NCI-H1417 (cell line): ENCODE results near the gene FAP.
A peak's percentile ranks its signal among the peaks of the same experiment; 100 is the strongest.

Source experiments
- DNase-seq, 3 experiments: peaks; one replicate each; lab custom pipeline; 2025; lab: John Stamatoyannopoulos, UW

FAP gene

GRCh38 chr2:162126111-162126519 lies 117.1 kb downstream of the FAP start:
- peak in 1 of 3 experiments; percentile 1 for DNase-seq

GRCh38 chr2:162125138-162125537 lies 118.1 kb downstream of the FAP start:
- no peak for DNase-seq

GRCh38 chr2:162123806-162124758 lies 119.2 kb downstream of the FAP start:
- DNase-seq = peak in 2 of 3 experiments; percentile 55 to 57
